ENCODE data around the gene SERTAD2.

DNA sequence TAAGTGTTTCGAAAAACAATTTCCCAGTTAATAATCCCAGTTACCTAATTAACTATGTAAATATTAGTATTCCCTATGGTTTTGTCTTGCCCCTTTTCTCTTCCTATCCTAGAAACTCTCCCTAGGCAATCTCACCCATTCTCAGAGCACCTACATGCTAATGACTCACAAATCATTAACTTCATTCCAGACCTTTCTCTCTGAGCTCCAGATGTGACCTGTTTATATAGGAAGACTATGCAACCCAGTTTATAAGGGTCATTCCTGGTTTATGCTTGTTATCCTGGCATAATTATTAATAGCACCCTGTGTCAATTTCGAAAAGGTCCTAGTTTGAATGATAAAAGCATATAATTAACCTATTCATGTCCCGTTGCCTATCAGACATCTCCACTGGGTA, 14.8 kb upstream of the SERTAD2 start:
- TF ChIP-seq, protein P1, sequence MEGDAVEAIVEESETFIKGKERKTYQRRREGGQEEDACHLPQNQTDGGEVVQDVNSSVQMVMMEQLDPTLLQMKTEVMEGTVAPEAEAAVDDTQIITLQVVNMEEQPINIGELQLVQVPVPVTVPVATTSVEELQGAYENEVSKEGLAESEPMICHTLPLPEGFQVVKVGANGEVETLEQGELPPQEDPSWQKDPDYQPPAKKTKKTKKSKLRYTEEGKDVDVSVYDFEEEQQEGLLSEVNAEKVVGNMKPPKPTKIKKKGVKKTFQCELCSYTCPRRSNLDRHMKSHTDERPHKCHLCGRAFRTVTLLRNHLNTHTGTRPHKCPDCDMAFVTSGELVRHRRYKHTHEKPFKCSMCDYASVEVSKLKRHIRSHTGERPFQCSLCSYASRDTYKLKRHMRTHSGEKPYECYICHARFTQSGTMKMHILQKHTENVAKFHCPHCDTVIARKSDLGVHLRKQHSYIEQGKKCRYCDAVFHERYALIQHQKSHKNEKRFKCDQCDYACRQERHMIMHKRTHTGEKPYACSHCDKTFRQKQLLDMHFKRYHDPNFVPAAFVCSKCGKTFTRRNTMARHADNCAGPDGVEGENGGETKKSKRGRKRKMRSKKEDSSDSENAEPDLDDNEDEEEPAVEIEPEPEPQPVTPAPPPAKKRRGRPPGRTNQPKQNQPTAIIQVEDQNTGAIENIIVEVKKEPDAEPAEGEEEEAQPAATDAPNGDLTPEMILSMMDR (IDR thresholded peaks at IDR 0.05): no peak
- TF ChIP-seq EP300 (IDR thresholded peaks at IDR 0.05; ENCODE audit: low read depth) (no peak), POLR2A (IDR thresholded peaks at IDR 0.05) (no peak), POLR2AphosphoS5 (IDR thresholded peaks at IDR 0.05) (no peak)

Measured in transverse colon (tissue), 4 donors.